GM12891 (cell line): ENCODE measurements around the gene ZDHHC17.

Experiments used
- PAX5 ChIP-seq: IDR thresholded peaks from 2 replicates; pipeline ENCODE4 v1.6.1; 2011; ENCODE audit warnings: low read length, moderate library complexity, mild to moderate bottlenecking; ENCODE audit not compliant: insufficient read depth, severe bottlenecking
- POLR2A ChIP-seq: IDR thresholded peaks from 2 replicates; pipeline ENCODE4 v1.6.1; 2011; ENCODE audit warnings: low read depth, low read length, control low read depth
- POLR2AphosphoS5 ChIP-seq: IDR thresholded peaks from 2 replicates; pipeline ENCODE4 v1.6.1; 2011; ENCODE audit warnings: low read depth, low read length, control low read depth
- POU2F2 ChIP-seq: IDR thresholded peaks from 2 replicates; pipeline ENCODE4 v1.6.1; 2011; ENCODE audit warnings: low read depth, mild to moderate bottlenecking, control low read depth, low read length, moderate library complexity
- SPI1 ChIP-seq: IDR thresholded peaks from 2 replicates; pipeline ENCODE4 v1.6.1; 2011; ENCODE audit warnings: low read depth, low read length, control low read depth
- TAF1 ChIP-seq: IDR thresholded peaks from 2 replicates; pipeline ENCODE4 v1.6.1; 2011; ENCODE audit warnings: low read depth, low read length, control low read depth

GRCh38 chr12:76726626-76727025, 37.3 kb upstream of the ZDHHC17 start:
- no peak for TF ChIP-seq POLR2A
- no peak for TF ChIP-seq POLR2AphosphoS5
- no peak for TF ChIP-seq TAF1
- no peak for TF ChIP-seq PAX5
- no peak for TF ChIP-seq POU2F2
- TF ChIP-seq SPI1, result no peak
